ENCODE data around the gene GNA14.

GRCh38 chr9:77403239-77403638, 244.9 kb downstream of the GNA14 start:
- TF ChIP-seq CTCF (IDR thresholded peaks at IDR 0.05) (no peak), POLR2A (IDR thresholded peaks at IDR 0.05) (no peak)

Data from lower leg skin (tissue), 3 donors.